ENCODE measurements around the gene AKR1E2. TPM values are rescaled to one million over a fixed set of nuclear protein-coding genes. Genes with fewer than 3 reads are reported as not detected.

The AKR1E2 gene
- total and polyA plus RNA-seq, 10 of the 15 experiments (the other 5 are each of a cell fraction or from before 2014, with no cell fraction given) = not detected

DNA sequence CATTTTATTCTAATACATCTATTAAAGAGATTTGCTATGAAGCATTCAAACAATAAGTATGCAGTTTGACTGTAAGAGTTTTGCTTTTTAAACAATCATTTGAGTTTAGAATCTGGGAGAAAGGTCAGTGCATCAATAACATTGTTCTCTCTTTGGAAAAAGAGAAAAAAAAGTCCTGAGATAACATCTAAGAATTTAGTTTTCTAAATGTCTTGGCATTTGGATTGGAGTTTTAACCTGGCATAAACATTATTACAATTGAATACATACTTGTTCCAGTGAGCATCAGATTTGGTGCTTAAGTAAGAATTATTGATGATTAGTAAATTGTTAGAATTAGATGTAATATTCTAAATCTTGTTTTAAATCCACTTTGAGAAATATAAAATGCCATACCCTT lies 47.2 kb upstream of the AKR1E2 start:
- ChIA-PET SMC1A (ENCODE audit: uncharacterized antibody, unreplicated experiment) (no interaction called here), RAD21 (ENCODE audit: unreplicated experiment) (no interaction called here)

DNA sequence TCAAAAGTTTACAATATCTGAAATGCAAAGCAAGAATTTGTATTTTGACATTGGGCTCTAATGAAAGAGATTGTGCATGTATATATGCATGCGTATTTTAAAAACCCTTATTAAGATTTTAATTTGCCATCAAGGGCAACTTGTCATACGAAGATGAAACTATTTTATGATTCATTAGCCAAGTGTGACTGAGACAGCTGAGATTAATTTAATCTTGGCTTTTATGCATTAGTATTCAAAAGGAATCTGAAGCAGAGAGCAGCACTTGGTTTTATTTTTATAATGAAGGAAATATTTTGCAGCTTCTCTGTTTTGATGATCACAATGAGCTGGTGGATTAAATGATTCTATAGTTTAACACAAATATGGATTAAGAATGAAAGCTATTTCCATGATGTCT lies 45.9 kb upstream of the AKR1E2 start:
- TF ChIP-seq ZBED1 (IDR thresholded peaks at IDR 0.05; ENCODE audit: borderline replicate concordance) (no peak), CHD4 (IDR thresholded peaks at IDR 0.05) (no peak), ZZZ3 (IDR thresholded peaks at IDR 0.05; ENCODE audit: control insufficient read depth, insufficient read length, low read depth) (no peak), WRNIP1 (IDR thresholded peaks at IDR 0.05; ENCODE audit: borderline replicate concordance, low read depth, low read length) (no peak), ZNF274 (IDR thresholded peaks at IDR 0.05; ENCODE audit: insufficient read depth, insufficient read length) (no peak), KAT2A (conservative IDR thresholded peaks at IDR 0.05; ENCODE audit: control insufficient read depth, low read depth, low read length) (no peak), ZNF24 (IDR thresholded peaks at IDR 0.05) (no peak), GATAD2B (conservative IDR thresholded peaks at IDR 0.05; ENCODE audit: low read depth) (no peak), CBX5 (IDR thresholded peaks at IDR 0.05; ENCODE audit: low read depth) (no peak), HDGF (IDR thresholded peaks at IDR 0.05) (no peak), YY1 (IDR thresholded peaks at IDR 0.05; ENCODE audit: low read depth, low read length) (no peak), CBX3 (IDR thresholded peaks at IDR 0.05; ENCODE audit: borderline replicate concordance, low read depth) (no peak)
- TF ChIP-seq, protein P1, sequence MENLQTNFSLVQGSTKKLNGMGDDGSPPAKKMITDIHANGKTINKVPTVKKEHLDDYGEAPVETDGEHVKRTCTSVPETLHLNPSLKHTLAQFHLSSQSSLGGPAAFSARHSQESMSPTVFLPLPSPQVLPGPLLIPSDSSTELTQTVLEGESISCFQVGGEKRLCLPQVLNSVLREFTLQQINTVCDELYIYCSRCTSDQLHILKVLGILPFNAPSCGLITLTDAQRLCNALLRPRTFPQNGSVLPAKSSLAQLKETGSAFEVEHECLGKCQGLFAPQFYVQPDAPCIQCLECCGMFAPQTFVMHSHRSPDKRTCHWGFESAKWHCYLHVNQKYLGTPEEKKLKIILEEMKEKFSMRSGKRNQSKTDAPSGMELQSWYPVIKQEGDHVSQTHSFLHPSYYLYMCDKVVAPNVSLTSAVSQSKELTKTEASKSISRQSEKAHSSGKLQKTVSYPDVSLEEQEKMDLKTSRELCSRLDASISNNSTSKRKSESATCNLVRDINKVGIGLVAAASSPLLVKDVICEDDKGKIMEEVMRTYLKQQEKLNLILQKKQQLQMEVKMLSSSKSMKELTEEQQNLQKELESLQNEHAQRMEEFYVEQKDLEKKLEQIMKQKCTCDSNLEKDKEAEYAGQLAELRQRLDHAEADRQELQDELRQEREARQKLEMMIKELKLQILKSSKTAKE (IDR thresholded peaks at IDR 0.05; ENCODE audit: low read depth, poor library complexity, severe bottlenecking) = no peak
- RAD21 ChIA-PET (ENCODE audit: unreplicated experiment) = no interaction called here
- BruUV-seq (replicated peaks) = no TSS peak
- H3K9ac ChIP-seq (ENCODE audit: control insufficient read depth, insufficient read depth, low read length) = no peak overlapping the region
- SMC1A ChIA-PET (ENCODE audit: uncharacterized antibody, unreplicated experiment) = interaction anchor here (0.5 to 1.2 kb wide), 2 partner anchors 13 to 245 kb away, joined by 3 read pairs; no protein-coding TSS in a partner anchor
- H3K36me3 ChIP-seq (ENCODE audit: control insufficient read depth in 2 of 2, insufficient read depth in 2 of 2, low read length in 1 of 2) = no peaks in the 10 kb centered on the region
- H3K4me2 ChIP-seq (ENCODE audit: control insufficient read depth, insufficient read depth) = no peak overlapping the region
- WGBS (ENCODE audit: insufficient coverage, insufficient replicate concordance, low lambda C conversion rate, missing lambda C conversion rate) = 7% methylated on average over 2 of the region's 2 CpGs
- H3K27me3 ChIP-seq (replicated peaks in 1 of 2; ENCODE audit: control insufficient read depth in 2 of 2, insufficient read depth in 2 of 2, low read length in 1 of 2) = no peaks in the 10 kb centered on the region; a peak in 1 of 4 replicates
- no peaks in the 10 kb centered on the region for H3K4me1 ChIP-seq (ENCODE audit: control insufficient read depth, insufficient read depth, low read length)
- DNase-seq (ENCODE audit: low read depth, low spot score) = no peak
- intact Hi-C loops (cut with micrococcal nuclease; ENCODE audit: unreplicated experiment) (no loop called here), in situ Hi-C loops (cut with MboI) (no loop called here)
- no peaks in the 10 kb centered on the region for H3K9me3 ChIP-seq (replicated peaks; ENCODE audit: control insufficient read depth, insufficient read depth, low read length)
- no peaks in the 10 kb centered on the region for H3K79me2 ChIP-seq (ENCODE audit: control insufficient read depth, insufficient read depth, low read length)
- no peak for FAIRE-seq
- no peak for ATAC-seq
- no peak overlapping the region for H3K4me3 ChIP-seq
- no peak overlapping the region for H2AFZ ChIP-seq (ENCODE audit: control insufficient read depth, low read depth, low read length)
- H4K20me1 ChIP-seq (ENCODE audit: control insufficient read depth, insufficient read depth) = no peaks in the 10 kb centered on the region
- POLR2A ChIA-PET = no interaction called here
- H3K27ac ChIP-seq (ENCODE audit: control insufficient read depth, insufficient read depth) = no peak overlapping the region
- CTCF ChIA-PET = interaction anchor here (2.0 kb wide), 1 partner anchor 35 kb away, joined by 8 read pairs; no protein-coding TSS in a partner anchor

More for the DNA sequence above, 47.2 kb upstream of the AKR1E2 start:
- no peak for TF ChIP-seq CREM (IDR thresholded peaks at IDR 0.05; ENCODE audit: low read depth)
- TF ChIP-seq SUPT20H (IDR thresholded peaks at IDR 0.05; ENCODE audit: borderline replicate concordance, control insufficient read depth, low read depth, low read length) = no peak
- no peak for TF ChIP-seq RAD21 (IDR thresholded peaks at IDR 0.05; ENCODE audit: insufficient read depth, low read depth, low read length)
- no peaks in the 10 kb centered on the region for H3K79me2 ChIP-seq (ENCODE audit: control insufficient read depth, insufficient read depth, low read length)
- no peak overlapping the region for H2AFZ ChIP-seq (ENCODE audit: control insufficient read depth, low read depth, low read length)
- ATAC-seq (no peak), FAIRE-seq (no peak), DNase-seq (ENCODE audit: low read depth, low spot score) (no peak)
- H3K27ac ChIP-seq (ENCODE audit: control insufficient read depth, insufficient read depth) = no peak overlapping the region
- intact Hi-C loops (cut with micrococcal nuclease; ENCODE audit: unreplicated experiment) = no loop called here
- no TSS peak for BruUV-seq (replicated peaks)
- ChIA-PET CTCF (interaction anchor here (2.0 kb wide), 1 partner anchor 37 kb away, joined by 8 read pairs; no protein-coding TSS in a partner anchor), POLR2A (no interaction called here)
- no peaks in the 10 kb centered on the region for H3K36me3 ChIP-seq (ENCODE audit: control insufficient read depth in 2 of 2, insufficient read depth in 2 of 2, low read length in 1 of 2)
- no peak overlapping the region for H3K4me3 ChIP-seq
- H3K27me3 ChIP-seq (replicated peaks in 1 of 2; ENCODE audit: control insufficient read depth in 2 of 2, insufficient read depth in 2 of 2, low read length in 1 of 2) = no peaks in the 10 kb centered on the region; a peak in 1 of 4 replicates
- H3K4me2 ChIP-seq (ENCODE audit: control insufficient read depth, insufficient read depth) = no peak overlapping the region
- H3K9ac ChIP-seq (ENCODE audit: control insufficient read depth, insufficient read depth, low read length) = no peak overlapping the region
- no peaks in the 10 kb centered on the region for H3K4me1 ChIP-seq (ENCODE audit: control insufficient read depth, insufficient read depth, low read length)
- no peaks in the 10 kb centered on the region for H3K9me3 ChIP-seq (replicated peaks; ENCODE audit: control insufficient read depth, insufficient read depth, low read length)
- in situ Hi-C loops (cut with MboI) = no loop called here
- H4K20me1 ChIP-seq (ENCODE audit: control insufficient read depth, insufficient read depth) = no peaks in the 10 kb centered on the region

Measured in GM12878 (cell line).